GM12865 (cell line): ENCODE measurements around the gene CFTR.

Source experiments
- DNase-seq: peaks from one replicate; pipeline ENCODE4 v3.0.0; 2010; ENCODE audit warnings: low read depth
- H3K4me3 ChIP-seq: 2 replicates; pipeline ENCODE4 v1.5.1; 2011; ENCODE audit warnings: mild to moderate bottlenecking, low read depth, low read length, control low read depth
- TF ChIP-seq, protein P1 (sequence below): IDR thresholded peaks from 2 replicates; pipeline ENCODE4 v1.5.1; 2011; ENCODE audit warnings: low read length, control low read depth, low read depth, inconsistent platforms; ENCODE audit not compliant: insufficient read depth; ENCODE audit errors: missing control alignments

Gene CFTR

DNA sequence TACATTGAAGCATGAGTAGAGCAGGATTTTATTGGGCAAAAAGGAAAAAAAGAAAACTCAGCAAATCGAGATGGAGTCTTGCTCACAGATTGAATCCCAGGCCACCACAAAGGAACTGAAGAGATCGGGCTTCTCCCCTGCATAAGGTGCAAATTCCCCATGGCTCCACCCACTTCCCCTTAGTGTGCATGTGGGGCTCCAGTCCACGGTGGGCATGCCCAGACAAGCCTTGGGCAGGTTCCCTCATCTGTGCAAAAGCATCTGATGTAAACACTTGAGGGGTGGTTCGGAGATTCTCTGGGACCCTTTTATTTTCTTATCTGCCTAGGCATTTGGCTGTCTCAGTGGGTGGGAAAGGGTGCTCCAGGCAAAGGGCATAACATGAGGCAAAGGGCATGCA lies 150.7 kb downstream of the CFTR start:
- no peak overlapping the region for H3K4me3 ChIP-seq
- TF ChIP-seq, protein P1, sequence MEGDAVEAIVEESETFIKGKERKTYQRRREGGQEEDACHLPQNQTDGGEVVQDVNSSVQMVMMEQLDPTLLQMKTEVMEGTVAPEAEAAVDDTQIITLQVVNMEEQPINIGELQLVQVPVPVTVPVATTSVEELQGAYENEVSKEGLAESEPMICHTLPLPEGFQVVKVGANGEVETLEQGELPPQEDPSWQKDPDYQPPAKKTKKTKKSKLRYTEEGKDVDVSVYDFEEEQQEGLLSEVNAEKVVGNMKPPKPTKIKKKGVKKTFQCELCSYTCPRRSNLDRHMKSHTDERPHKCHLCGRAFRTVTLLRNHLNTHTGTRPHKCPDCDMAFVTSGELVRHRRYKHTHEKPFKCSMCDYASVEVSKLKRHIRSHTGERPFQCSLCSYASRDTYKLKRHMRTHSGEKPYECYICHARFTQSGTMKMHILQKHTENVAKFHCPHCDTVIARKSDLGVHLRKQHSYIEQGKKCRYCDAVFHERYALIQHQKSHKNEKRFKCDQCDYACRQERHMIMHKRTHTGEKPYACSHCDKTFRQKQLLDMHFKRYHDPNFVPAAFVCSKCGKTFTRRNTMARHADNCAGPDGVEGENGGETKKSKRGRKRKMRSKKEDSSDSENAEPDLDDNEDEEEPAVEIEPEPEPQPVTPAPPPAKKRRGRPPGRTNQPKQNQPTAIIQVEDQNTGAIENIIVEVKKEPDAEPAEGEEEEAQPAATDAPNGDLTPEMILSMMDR, result no peak
- peak; percentile 51 for DNase-seq

DNA sequence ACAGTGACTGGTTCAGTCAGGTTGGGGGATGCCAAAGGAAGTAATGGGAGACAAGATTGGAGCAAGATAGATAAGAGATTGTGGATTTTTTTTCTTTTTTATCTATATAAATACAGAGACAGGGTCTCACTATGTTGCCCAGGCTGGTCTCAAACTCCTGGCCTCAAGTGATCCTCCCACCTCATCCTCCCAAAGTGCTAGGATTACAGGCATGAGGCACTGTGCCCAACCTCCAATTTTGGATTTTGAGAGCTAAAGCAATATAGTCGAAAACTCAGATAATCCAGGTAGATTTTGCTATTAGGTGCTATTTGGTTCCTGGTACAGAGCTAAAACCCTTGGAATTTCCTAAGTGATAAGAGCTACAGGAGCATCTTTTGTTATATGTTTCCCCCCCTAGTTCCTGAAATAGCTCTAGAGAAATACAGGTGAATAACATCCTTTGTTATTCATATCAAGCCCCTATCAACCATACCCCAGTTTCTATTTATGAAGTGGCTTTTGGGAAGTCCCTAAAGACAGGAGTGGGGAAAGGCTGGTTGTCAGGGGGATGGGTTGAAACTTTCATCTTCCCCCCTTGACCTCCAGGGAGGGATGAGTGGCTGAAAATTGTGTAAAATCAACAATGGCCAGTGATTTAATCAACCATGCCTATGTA lies 151.2 kb downstream of the CFTR start:
- TF ChIP-seq, protein P1, result no peak
- DNase-seq, result peak; percentile 24

DNA sequence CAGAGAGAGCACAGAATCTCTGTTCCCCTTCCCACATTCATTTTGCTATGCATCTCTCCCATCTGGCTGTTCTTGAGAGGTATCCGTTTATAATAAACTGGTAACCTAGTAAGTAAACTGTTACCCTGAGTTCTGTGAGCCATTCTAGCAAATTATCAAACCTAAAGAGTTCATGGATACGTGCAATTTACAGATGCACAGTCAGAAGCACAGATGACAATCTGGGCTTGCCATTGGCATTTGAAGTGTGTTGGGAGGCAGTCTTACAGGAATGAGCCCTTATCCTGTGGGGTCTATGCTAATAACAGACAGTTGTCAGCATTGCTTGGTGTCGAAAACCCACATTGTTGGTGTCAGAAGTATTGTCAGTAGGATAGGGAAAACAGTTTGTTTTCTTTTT lies 151.8 kb downstream of the CFTR start:
- TF ChIP-seq, protein P1, result no peak
- DNase-seq, result no peak
- H3K4me3 ChIP-seq, result no peak overlapping the region

More for the DNA sequence above, 151.2 kb downstream of the CFTR start:
- no peak overlapping the region for H3K4me3 ChIP-seq

DNA sequence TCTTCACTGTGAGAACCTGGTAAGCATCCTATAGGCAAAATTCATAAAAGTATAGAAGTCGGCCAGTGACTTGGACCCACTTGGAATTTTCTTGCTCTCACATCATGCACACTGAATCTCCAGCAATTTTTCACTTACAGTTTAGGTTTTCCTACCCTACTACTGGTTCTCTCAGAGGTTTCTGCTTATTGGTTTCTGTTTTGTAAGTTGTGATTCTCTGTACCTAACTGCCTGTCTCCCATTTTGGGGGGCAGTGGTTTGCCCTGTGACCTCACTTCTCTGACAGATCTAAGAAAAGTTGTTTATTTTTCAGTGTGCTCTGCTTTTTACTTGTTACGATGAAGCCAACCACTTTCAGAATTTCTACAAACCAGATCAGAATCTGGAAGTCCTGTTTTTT lies 158.1 kb downstream of the CFTR start:
- no peak overlapping the region for H3K4me3 ChIP-seq
- DNase-seq, result no peak
- TF ChIP-seq, protein P1, result no peak

DNA sequence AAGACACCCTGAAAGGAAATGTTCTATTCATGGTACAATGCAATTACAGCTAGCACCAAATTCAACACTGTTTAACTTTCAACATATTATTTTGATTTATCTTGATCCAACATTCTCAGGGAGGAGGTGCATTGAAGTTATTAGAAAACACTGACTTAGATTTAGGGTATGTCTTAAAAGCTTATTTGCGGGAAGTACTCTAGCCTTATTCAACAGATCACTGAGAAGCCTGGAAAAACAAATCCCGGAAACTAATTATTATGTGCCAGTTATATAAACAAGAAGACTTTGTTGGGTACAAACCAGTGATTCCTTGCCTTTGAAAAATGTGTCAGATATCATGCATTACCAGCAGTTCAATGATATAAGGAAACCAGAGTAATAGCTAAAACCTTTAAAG lies 160.1 kb downstream of the CFTR start:
- no peak overlapping the region for H3K4me3 ChIP-seq
- DNase-seq, result no peak
- TF ChIP-seq, protein P1, result no peak

DNA sequence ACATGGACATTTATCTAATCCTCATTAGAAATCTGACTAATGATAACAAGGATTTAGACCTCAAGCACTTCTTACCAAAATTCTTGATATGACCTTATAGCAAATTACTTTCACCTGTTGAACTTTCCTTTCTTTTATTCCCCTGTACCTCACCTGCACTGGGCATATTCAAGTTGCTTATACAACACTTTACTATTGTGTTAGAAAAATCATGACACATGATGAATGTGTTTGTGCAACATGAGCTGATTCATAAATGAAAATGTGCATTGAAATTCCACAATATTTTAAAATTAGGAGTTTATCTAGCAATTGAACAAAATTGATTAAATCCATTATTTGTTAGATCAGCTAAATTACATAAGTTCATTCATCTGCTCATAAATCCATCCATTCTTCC lies 160.6 kb downstream of the CFTR start:
- DNase-seq, result no peak
- no peak overlapping the region for H3K4me3 ChIP-seq
- TF ChIP-seq, protein P1, result no peak

DNA sequence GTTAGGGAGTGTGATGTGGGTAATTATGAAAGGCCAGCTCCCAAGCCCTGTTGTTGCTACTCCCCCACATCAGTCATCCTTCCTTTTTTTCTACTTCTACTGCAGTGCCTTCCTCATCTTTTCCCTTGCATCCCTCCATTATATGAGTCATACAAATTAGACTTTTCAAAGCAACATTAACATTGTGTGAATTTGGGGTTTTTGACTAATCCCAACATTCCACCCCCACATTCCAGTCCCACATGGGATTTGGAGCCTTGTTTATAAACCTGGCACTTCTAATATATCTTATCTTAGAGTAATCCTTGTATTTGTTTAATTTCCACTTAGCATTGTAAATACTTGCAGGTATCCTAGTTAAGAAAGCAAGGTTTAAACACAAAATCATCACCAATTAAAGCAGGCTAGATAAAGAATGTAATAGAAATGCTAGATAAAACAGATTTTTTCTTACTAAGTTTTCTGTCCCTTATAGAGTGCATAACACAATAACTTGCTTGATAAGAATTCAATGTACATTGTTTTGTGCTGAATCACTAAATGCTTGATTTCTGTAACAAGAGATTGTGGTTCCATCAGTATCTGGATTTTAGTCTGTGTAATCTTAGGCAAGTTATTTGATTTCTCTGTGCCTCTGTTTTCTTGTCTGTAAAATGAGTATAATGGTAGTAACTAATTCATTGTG lies 165.8 kb downstream of the CFTR start:
- DNase-seq, result no peak
- H3K4me3 ChIP-seq, result no peak overlapping the region
- TF ChIP-seq, protein P1, result no peak
